ENCODE data around the gene HBB.
"Not testable (repeated sequence)": the region's sequence is repeated elsewhere in the genome, so short reads cannot be mapped to it uniquely, and the experiment has no call there.

The HBB gene

DNA sequence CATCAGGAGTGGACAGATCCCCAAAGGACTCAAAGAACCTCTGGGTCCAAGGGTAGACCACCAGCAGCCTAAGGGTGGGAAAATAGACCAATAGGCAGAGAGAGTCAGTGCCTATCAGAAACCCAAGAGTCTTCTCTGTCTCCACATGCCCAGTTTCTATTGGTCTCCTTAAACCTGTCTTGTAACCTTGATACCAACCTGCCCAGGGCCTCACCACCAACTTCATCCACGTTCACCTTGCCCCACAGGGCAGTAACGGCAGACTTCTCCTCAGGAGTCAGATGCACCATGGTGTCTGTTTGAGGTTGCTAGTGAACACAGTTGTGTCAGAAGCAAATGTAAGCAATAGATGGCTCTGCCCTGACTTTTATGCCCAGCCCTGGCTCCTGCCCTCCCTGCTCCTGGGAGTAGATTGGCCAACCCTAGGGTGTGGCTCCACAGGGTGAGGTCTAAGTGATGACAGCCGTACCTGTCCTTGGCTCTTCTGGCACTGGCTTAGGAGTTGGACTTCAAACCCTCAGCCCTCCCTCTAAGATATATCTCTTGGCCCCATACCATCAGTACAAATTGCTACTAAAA, at the start of gene HBB:
Gene HBB (minus strand): TSS at position 340 of the 579 bp plus-strand sequence. CDS start 50 bp downstream, at position 290.
- peak; percentile 3 for DNase-seq

DNA sequence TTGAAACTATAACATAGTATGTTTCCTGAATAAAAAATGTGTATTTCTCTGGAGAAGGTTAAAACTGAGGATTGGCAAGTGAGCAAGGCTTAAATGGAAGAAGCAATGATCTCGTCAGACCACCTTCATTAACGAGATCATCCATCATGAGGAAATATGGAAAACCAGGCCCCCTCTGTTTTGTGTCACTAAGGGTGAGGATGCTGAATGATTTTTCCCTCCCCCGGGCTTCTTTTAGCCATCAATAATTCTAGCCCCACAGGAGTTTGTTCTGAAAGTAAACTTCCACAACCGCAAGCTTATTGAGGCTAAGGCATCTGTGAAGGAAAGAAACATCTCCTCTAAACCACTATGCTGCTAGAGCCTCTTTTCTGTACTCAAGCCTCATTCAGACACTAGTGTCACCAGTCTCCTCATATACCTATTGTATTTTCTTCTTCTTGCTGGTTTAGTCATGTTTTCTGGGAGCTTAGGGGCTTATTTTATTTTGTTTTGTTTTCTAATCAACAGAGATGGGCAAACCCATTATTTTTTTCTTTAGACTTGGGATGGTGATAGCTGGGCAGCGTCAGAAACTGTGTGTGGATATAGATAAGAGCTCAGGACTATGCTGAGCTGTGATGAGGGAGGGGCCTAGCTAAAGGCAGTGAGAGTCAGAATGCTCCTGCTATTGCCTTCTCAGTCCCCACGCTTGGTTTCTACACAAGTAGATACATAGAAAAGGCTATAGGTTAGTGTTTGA, 48.7 kb upstream of the HBB start:
- DNase-seq, result no peak

DNA sequence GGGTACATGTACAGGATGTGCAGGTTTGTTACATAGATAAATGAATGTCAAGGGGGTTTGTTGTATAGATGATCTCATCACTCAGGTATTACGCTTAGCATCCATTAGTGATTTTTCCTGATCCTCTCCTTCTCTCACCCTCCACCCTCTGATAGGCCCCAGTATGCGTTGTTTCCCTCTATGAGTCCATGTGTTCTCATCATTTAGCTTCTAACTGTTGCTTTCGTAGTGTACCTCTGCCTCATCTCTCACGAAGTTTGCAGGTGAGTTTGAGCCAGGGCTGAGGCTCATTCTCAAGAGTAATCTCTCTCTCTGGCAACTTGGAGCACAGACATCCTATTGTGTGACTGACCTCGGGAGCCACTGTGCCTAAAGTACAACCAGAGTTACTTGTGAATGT, 47.5 kb upstream of the HBB start:
- no peak for DNase-seq

DNA sequence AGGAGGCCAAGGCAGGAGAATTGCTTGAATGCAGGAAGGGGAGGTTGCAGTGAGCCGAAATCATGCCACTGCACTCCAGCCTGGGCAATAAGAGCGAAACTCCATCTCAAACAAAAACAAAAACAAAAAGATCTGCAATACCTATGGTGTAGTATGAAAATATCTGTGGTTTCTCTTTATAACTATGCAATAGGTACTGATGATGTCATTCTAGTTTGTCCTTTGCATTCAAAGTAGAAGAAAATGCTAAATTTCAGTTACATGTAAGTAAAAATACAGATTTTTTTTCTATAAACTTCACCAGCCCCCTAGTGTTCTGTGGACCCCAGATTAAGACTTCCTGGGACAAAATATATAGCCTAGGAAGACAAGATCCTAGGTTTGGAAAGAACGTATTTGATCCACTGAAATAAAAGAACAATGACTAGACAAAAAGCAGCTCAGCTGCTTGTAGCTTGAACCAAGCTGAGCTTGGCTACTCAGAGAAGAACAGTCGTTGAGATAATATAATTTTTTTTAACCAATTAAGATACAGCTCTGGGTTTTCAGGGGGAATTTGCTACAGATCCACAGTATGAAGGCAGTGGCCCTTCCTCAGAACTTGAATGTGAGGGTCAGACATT, 45.6 kb upstream of the HBB start:
- DNase-seq, result no peak

DNA sequence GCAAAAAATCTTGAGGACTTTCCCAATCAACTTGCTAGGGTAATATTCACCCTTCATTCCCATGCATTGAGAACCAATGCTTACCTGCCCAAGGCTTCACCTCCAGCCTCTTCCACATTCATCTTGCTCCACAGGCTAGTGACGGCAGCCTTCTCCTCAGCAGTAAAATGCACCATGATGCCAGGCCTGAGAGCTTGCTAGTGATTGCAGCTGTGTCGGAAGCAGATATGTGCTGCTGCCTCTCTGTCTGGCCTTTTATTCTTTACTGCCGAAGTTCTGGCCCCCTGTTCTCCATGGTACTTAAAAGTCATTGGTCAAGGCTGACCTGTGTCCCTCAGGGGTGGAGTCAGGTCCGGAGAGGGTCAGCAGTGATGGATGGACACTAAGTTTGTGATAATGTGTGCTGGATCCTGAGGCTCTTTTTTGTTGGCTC, 42.9 kb upstream of the HBB start, which contains the start of gene HBE1:
Gene HBE1 (minus strand): TSS at position 231 of the 433 bp plus-strand sequence. CDS start 55 bp downstream, at position 176.
- DNase-seq, result no peak

DNA sequence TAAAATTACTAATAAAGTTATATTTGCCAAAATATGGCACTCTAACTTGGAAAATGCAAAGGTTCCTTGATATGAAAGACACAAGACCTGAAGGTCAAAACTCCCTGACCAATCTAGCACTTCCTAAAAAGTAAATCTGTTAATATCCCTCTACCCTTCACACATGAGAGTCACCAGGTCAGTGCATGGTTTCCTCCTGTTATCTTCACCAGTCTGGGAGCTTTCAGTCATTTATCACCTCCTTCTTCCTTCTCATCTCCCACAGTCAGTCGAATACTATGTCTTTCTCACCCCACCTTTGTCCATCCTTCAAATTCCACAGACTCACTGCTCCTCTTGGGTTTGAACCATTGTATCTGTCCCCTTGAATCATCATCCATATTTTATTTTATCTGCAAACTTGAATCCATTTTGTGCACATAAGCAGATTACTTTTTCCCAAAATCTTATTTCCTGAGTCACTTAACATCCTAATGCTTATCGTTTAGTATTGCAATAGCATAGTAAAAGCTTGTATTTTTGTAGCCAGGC, 40.2 kb upstream of the HBB start:
- no peak for DNase-seq

DNA sequence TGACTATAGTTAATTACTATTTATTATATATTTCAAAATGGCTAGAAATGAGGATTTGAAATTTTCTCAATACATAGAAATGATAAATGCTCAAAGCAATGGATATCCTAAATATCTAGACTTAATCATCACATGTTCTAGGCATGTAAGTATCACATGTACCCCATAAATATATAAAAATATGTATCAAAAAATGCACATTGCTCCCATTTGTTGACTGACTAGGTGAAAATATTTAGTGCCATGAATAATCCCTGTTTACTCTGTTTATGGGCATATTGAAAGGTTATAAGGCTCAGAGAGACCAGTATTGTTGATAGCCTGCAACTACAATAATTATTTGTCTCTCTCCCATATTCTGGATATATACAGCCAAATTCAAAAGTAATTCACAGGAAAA, 39.7 kb upstream of the HBB start:
- DNase-seq, result no peak

DNA sequence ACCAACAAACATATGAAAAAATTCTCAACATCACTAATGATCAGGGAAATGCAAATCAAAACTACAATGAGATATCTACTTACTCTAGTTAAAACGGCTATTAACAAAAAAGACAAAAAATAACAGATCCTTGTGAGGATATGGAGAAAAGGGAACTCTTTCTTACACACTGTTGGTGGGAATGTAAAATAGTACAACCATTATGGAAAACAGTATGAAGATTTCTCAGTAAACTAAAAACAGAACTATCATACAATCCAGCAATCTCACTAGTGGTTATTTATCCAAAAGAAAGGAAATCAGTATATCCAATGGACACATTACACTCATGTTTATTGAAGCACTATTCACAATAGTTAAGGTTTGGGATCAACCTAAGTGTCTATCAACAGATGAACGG, 39.0 kb upstream of the HBB start:
- no peak for DNase-seq

DNA sequence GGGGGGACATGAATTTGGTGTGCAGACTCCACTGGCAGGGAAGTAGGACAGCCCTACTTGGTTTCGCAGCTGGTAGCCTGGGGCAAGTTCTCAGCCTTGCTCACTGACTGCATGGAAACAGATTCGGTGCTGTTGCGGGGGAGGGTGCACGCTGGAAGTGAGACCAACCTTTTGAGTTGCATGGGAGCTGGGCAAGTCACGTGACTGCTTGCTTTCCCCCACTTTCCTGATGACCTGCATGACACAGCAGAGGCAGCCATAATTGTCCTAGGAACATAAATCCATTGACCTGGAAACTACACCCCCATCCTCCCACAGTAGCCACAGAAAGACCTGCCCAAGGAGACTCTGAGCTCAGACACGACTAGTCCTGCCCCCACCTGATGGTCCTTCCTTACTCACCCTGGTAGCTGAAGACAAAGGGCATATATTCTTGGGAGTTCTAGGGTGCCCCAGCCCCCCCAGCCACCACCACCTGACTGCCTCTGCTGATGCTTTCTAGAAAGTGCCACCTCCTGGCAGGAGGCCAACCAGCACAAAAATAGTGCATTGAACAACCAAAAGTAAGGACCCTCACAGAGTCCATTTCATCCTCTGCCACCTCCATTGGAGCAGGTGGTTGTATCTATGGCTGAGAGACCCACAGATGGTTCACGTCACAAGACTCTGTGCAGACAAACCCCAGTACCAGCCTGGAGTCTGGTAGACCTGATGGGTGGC, 31.8 kb upstream of the HBB start:
- DNase-seq, result no peak

DNA sequence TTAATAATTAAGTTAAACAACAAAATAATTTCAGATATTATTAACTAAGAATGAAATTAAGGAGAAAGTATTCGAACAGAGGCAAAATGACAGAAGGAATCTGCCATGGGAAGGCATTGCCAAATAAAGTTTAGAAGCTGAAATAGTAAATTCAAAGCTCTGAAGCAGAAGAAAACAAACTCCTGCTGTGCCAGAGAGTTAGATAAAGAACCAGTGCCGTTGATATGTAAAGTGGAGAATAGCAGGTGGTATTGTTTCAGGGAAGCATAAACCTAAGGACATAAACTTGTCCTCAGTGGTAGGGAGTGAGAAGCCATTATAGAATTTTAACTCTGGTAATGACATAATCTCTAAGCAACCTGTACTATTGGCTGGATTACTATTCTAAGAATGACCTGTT, 30.4 kb upstream of the HBB start:
- no peak for DNase-seq

DNA sequence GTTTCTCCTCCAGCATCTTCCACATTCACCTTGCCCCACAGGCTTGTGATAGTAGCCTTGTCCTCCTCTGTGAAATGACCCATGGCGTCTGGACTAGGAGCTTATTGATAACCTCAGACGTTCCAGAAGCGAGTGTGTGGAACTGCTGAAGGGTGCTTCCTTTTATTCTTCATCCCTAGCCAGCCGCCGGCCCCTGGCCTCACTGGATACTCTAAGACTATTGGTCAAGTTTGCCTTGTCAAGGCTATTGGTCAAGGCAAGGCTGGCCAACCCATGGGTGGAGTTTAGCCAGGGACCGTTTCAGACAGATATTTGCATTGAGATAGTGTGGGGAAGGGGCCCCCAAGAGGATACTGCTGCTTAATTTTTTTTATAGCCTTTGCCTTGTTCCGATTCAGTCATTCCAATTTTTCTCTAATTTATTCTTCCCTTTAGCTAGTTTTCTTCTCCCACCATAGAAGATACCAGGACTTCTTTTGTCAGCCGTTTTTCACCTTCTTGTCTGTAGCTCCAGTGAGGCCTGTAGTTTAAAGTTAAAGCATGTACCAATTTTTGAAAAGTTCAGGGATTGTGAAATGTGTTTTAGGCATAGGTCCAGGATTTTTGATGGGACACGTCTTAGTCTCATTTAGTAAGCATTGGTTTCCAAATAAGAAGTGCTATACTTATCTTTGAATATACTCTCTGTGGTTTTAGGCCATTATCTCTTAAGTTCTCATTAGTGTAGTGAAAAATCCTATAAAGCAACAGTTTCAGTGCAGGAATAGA, 28.0 kb upstream of the HBB start, which contains the start of gene HBG2:
Gene HBG2 (minus strand): TSS at position 136 of the 768 bp plus-strand sequence. CDS start 53 bp downstream, at position 83.
- DNase-seq, result not testable (repeated sequence)

DNA sequence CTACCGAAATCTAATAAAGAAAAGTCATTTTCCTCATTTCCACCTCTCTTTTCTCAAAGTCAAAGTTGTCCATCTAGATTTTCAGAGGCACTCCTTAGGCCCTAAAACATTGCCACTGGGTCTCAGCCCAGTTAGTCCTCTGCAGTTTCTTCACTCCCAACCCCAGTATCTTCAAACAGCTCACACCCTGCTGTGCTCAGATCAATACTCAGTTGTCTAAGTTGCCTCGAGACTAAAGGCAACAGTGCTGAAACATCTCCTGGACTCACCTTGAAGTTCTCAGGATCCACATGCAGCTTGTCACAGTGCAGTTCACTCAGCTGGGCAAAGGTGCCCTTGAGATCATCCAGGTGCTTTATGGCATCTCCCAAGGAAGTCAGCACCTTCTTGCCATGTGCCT, 27.2 kb upstream of the HBB start:
- not testable (repeated sequence) for DNase-seq

DNA sequence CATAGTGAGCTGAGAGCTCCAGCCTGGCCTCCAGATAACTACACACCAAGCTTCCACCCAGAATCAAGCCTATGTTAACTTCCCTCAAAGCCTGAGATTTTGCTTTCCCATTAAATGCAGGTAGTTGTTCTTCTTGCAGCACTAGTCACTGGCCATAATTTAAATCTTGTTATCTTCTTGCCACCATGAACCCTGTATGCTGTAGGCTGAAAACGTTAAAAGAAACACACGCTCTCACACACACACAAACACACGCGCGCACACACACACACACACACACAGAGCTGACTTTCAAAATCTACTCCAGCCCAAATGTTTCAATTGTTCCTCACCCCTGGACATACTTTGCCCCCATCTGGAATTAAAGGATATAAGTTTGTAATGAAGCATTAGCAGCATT, 26.6 kb upstream of the HBB start:
- not testable (repeated sequence) for DNase-seq

DNA sequence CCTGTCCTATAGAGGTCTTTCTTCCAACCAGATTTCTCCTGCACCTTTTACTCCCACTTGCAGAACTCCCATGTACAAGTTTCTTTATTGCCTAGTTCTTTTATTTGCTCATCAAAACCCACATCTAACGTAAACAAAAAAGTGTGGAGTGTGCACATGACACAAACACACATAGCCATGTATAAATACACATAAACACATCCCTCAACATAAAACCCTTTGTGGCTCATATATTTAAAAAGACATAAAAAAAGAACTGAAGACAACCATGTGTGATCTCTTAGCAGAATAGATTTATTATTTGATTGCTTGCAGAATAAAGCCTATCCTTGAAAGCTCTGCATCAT, 26.0 kb upstream of the HBB start:
- no peak for DNase-seq

DNA sequence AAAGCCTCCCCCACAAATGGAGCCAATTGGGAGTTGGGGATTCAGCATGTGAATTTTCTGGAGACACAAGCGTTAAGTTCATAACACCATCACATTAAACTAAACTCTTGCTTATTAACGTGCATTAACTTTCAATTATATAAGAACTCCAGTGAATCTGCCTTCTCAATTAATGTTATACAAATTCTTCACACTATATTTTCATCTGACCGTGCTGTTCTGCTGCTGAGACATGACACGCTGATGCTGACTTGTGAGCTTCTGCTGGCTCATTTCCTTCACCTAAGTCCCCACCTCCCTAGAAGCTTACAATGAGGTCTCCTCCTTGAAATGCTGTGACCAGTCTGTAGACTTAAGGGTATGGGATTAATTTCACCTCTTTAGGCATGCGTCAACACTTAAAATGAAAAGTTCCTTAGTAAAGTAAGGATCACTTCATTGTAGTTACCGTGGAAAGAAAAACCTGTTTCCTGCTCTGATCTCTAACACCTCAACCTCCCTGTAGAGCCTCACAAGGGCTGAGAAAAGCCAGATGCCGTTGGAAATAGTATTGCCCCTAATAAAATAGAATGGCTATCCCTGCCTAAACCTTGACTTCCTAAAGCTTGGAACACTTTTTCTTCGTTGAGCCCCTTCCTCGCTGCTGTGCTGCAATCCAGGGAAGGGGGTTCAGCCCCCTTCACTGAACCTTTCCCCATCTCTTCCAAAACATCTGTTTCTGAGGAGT, 25.5 kb upstream of the HBB start:
- no peak for DNase-seq

DNA sequence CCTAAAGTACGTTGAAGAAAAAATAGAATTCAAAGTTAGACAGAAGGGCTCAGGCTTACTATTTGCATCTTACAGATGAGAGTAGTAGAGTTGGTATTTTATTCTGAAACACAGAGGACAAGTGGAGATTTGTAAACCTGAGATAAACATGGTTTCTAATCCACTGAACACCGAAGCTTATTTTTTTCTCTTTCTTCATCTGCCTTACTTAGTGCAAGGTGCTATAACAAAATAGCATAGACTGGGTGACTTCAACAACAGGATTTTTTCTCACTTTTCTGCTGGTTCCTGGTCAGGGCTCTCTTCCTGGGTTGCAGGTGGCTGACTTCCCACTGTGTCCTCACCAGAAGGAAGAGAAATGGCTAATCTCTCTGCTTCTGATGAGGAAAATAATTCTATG, 24.9 kb upstream of the HBB start:
- no peak for DNase-seq

DNA sequence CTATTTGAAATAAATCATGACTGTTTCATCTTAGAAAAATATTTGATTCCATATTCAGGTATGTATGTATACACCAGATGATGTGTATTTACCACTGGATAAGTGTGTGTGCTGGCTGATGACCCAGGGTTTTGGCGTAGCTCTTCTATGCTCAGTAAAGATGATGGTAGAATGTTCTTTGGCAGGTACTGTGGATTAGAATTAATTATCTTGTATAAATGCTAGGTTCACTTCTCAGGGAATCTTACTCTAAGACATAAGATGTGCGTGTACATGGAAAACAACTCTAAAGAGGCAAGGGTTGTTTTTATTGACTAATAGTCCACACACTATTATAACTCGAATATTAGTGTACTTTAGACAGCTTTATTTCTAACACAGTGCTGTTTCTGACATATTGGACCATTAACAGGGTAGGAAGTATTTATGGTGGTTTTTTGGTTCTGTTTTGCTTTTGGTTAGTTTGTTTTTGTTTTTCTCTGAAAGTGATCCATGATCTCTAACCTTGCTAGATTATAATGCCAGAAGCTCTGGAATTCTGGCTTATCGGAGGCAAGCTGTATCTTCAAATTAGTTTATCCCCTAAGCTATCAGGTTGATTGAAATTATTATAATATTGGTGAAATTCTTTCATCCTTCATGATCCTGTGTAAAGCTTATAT, 23.8 kb upstream of the HBB start:
- DNase-seq, result no peak

DNA sequence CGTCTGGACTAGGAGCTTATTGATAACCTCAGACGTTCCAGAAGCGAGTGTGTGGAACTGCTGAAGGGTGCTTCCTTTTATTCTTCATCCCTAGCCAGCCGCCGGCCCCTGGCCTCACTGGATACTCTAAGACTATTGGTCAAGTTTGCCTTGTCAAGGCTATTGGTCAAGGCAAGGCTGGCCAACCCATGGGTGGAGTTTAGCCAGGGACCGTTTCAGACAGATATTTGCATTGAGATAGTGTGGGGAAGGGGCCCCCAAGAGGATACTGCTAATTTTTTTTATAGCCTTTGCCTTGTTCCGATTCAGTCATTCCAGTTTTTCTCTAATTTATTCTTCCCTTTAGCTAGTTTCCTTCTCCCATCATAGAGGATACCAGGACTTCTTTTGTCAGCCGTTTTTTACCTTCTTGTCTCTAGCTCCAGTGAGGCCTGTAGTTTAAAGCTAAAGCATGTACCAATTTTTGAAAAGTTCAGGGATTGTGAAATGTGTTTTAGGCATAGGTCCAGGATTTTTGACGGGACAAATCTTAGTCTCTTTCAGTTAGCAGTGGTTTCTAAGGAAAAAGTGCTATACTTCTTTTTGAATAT, 23.0 kb upstream of the HBB start, which contains the start of gene HBG1:
Gene HBG1 (minus strand): TSS at position 51 of the 590 bp plus-strand sequence. CDS start 53 bp downstream, outside the sequence.
- not testable (repeated sequence) for DNase-seq

DNA sequence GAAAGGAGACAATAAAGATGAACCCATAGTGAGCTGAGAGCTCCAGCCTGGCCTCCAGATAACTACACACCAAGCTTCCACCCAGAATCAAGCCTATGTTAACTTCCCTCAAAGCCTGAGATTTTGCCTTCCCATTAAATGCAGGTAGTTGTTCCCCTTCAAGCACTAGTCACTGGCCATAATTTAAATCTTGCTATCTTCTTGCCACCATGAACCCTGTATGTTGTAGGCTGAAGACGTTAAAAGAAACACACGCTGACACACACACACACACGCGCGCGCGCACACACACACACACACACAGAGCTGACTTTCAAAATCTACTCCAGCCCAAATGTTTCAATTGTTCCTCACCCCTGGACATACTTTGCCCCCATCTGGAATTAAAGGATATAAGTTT, 21.6 kb upstream of the HBB start:
- not testable (repeated sequence) for DNase-seq

DNA sequence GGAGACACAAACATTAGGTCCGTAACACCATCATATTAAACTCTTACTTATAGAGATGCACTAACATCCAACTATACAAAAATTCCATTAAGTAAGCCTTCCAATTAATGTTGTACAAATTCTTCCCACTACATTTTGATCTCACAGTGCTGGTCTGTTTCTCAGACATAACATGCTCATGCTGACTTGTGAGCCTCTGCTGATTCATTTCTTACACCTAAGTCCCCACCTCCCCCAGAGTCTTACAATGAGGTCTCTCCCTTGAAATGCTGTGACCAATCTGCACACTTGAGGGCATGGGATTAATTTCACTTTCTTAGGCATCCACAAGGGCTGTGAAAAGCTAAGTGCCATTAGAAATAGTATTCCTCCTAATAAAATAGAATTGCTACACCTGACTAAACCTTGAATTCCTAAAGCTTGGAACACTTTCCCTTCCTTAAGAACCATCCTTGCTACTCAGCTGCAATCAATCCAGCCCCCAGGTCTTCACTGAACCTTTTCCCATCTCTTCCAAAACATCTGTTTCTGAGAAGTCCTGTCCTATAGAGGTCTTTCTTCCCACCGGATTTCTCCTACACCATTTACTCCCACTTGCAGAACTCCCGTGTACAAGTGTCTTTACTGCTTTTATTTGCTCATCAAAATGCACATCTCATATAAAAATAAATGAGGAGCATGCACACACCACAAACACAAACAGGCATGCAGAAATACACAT, 20.8 kb upstream of the HBB start:
- DNase-seq, result no peak
